Chondrocyte (in vitro differentiated cells): Measurements from ENCODE around the gene PARP15. TPM values are rescaled to one million over a fixed set of nuclear protein-coding genes. Genes with fewer than 3 reads are reported as not detected.

Experiments
- DNase-seq: peaks from one replicate; pipeline ENCODE4 v3.0.0; 2021; ENCODE audit warnings: mixed read lengths, low spot score
- H3K27ac Mint-ChIP-seq: one replicate; pipeline ENCODE4 v1.8.0; 2021; ENCODE audit warnings: mild to moderate bottlenecking, moderate library complexity, mixed read lengths; ENCODE audit not compliant: unreplicated experiment
- H3K27me3 Mint-ChIP-seq: 2 replicates; pipeline ENCODE4 v1.8.0; 2021; ENCODE audit warnings: low read depth, mixed read lengths
- H3K36me3 Mint-ChIP-seq: 2 replicates; pipeline ENCODE4 v1.8.0; 2021; ENCODE audit warnings: low read depth, mixed read lengths
- H3K4me1 Mint-ChIP-seq: 2 replicates; pipeline ENCODE4 v1.8.0; 2021; ENCODE audit warnings: low read depth, mild to moderate bottlenecking, mixed read lengths
- H3K4me3 Mint-ChIP-seq: one replicate; pipeline ENCODE4 v1.8.0; 2021; ENCODE audit warnings: mild to moderate bottlenecking, moderate library complexity, mixed read lengths; ENCODE audit not compliant: unreplicated experiment
- H3K9me3 Mint-ChIP-seq: 2 replicates; pipeline ENCODE4 v1.8.0; 2021; ENCODE audit warnings: low read depth, mixed read lengths
- total RNA-seq: library from RNA; stranded (reverse); gene quantifications from 3 replicates; pipeline ENCODE4 v1.2.1, GENCODE V29; 2021
- TF ChIP-seq, protein P1 (sequence below): fragments of 200-600 bp; sonication (generic); IDR thresholded peaks from 2 replicates; pipeline ENCODE4 v1.5.0; 2021; ENCODE audit warnings: antibody characterized with exemption, mild to moderate bottlenecking, moderate library complexity

Gene PARP15
- total RNA-seq, 1 donor from 2014 or later: not detected

DNA sequence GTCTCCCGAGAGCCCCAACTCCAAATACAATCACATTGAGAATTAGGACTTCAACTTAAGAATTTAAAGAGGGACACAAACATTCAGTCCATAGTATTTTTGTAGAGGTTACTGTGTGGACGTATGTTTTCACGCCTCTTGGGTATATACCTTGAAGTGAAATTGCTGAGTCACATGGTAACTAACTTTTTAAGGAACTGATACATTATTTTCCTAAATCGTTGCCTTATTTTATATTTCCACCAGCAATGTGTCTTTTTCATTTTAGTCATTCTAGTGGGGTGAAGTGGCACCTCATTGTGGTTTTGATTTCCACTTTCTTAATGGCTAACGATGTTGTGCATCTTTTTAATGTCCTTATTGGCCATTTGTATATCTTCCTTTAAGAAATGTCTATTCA, 11.8 kb downstream of the PARP15 start:
- Mint-ChIP-seq H3K36me3 (no peaks in the 10 kb centered on the region), H3K9me3 (no peaks in the 10 kb centered on the region), H3K4me3 (no peak overlapping the region), H3K27ac (no peak overlapping the region), H3K4me1 (no peaks in the 10 kb centered on the region), H3K27me3 (peaks cover 16% of the 10 kb centered on the region)
- TF ChIP-seq, protein P1, sequence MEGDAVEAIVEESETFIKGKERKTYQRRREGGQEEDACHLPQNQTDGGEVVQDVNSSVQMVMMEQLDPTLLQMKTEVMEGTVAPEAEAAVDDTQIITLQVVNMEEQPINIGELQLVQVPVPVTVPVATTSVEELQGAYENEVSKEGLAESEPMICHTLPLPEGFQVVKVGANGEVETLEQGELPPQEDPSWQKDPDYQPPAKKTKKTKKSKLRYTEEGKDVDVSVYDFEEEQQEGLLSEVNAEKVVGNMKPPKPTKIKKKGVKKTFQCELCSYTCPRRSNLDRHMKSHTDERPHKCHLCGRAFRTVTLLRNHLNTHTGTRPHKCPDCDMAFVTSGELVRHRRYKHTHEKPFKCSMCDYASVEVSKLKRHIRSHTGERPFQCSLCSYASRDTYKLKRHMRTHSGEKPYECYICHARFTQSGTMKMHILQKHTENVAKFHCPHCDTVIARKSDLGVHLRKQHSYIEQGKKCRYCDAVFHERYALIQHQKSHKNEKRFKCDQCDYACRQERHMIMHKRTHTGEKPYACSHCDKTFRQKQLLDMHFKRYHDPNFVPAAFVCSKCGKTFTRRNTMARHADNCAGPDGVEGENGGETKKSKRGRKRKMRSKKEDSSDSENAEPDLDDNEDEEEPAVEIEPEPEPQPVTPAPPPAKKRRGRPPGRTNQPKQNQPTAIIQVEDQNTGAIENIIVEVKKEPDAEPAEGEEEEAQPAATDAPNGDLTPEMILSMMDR: no peak
- DNase-seq: no peak

DNA sequence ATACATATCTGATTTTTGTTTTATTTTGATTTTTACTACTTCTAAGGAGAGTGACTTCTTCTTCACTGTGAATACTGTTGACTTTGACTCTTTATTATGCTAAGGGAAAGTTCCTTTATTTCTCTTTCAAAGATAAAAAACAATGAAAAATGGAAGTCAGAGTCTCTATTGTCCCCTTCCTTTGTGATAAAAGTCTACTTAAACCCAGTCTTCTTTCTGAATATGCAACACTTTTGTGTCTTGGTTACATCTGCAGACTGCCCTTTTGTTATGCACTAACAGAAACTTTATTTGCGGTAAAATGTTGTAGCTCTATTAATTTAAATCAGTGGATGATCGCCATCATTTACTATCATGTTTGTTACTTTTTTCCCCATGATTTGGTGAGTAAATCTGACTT, 13.2 kb downstream of the PARP15 start:
- TF ChIP-seq, protein P1: no peak
- Mint-ChIP-seq H3K4me3 (no peak overlapping the region), H3K4me1 (no peaks in the 10 kb centered on the region), H3K9me3 (no peaks in the 10 kb centered on the region), H3K27ac (no peak overlapping the region), H3K27me3 (peaks cover 21% of the 10 kb centered on the region), H3K36me3 (no peaks in the 10 kb centered on the region)
- DNase-seq: no peak

DNA sequence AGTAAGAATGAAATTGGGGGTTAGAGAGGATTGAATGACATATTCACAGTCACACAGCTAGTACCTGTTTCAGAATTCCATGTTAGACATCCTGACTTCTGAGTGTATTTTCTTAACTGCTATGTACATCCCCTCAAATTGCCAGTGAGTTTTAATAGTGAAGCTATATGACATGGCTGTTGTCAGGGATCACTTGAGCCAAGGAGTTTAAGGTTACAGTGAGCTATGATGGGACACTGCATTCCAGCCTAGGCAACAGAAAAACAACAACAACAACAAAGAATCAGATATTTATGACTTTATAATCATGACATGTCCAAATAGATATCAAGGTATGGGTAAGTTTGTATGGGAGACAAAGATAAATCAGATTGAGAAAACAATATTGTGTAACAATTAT, 16.6 kb downstream of the PARP15 start:
- Mint-ChIP-seq H3K36me3 (peaks cover 2% of the 10 kb centered on the region), H3K4me3 (no peak overlapping the region), H3K27me3 (peaks cover 19% of the 10 kb centered on the region), H3K27ac (no peak overlapping the region), H3K9me3 (peaks cover 2% of the 10 kb centered on the region), H3K4me1 (no peaks in the 10 kb centered on the region)
- DNase-seq: no peak
- TF ChIP-seq, protein P1: no peak

DNA sequence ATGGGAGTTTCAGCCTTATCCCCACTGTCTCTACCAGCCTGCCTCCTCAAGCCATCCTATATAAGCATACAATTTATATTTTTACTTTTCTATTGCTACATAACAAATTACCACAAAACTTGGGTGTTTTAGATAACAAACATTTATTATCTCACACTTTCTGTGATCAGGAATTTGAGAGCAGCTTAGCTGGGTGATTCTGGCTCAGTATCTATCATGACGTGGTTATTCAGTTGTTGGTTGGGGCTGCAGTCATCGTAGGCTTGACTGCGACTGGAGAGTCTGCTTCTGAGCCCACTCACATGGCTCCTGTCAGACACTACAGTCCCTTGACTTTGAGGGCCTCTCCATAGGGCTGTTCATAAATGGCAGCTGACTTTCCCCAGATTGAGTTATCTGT, 20.7 kb downstream of the PARP15 start:
- no peak for DNase-seq
- Mint-ChIP-seq H3K27me3 (peaks cover 36% of the 10 kb centered on the region), H3K9me3 (peaks cover 2% of the 10 kb centered on the region), H3K27ac (no peak overlapping the region), H3K4me3 (no peak overlapping the region), H3K4me1 (no peaks in the 10 kb centered on the region), H3K36me3 (peaks cover 2% of the 10 kb centered on the region)
- TF ChIP-seq, protein P1: no peak

DNA sequence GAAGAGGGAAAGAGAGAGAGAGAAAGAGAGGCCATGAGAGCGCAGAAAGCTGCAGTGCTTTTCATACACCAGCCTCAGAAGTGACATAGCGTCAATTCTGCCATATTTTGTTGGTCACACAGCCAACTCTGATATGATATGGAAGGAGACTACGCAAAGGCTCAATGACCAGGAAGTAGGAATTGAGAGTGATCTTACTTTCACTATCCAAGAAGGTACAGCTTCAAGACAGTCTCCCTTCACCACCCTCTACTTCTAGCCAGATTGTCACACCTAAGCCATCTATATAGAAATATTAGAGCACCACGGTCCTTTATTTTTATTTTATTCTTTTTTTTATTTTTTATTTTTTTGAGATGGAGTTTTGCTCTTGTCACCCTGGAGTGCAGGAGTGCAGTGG, 21.1 kb downstream of the PARP15 start:
- no peak for DNase-seq
- TF ChIP-seq, protein P1: no peak
- Mint-ChIP-seq H3K36me3 (peaks cover 2% of the 10 kb centered on the region), H3K4me3 (no peak overlapping the region), H3K27ac (no peak overlapping the region), H3K27me3 (peaks cover 38% of the 10 kb centered on the region), H3K4me1 (no peaks in the 10 kb centered on the region), H3K9me3 (peaks cover 2% of the 10 kb centered on the region)
